GM19438 (cell line): Measurements from ENCODE around the gene CRELD2.

ENCODE experiments used
- ATAC-seq: cut with Tn5 transposase; IDR thresholded peaks from one replicate; pipeline ENCODE4 v1.9.1; 2021; ENCODE audit warnings: low read depth; ENCODE audit not compliant: unreplicated experiment

Gene CRELD2

DNA sequence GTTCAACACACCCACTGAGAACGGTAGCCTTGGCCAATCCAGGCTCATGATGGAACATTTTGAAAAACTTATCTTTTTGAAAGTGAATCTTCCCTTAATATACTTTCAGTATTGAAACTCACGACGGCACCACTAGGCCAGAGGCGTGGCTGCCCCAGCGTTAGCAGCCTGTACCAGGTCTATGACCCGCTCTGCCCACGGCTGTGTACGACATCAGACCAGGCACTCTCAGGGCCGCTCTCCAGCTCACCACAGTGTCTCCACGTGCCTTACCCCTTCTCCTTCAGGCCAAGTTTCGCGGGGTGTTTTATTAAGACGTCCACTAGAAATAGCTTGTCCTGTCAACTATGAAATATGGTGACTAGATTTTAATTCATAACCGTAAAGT is 31.4 kb upstream of the CRELD2 start:
- no peak for ATAC-seq

- ATAC-seq, result no peak
Measured at GRCh38 chr22:49887702-49888101, 30.7 kb upstream of the CRELD2 start.

DNA sequence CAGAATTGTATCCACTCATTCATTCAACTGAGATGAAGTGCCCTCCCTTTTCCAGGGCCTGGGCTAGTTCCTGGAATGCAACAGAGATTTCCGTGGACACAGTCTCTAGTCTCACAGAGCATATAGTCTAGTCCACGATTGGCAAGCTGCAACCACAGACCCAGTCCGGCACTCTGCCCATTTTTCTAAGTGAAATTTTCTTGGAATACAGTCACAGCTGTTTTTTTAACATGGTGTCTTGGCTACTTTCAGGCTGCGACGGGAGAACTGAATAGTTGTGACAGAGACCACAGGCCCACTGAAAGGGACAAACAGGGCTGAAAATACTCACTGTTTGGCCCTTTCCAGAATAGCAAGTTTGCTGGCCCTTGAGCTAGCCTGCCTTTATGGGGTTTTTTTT is 29.4 kb upstream of the CRELD2 start:
- no peak for ATAC-seq

DNA sequence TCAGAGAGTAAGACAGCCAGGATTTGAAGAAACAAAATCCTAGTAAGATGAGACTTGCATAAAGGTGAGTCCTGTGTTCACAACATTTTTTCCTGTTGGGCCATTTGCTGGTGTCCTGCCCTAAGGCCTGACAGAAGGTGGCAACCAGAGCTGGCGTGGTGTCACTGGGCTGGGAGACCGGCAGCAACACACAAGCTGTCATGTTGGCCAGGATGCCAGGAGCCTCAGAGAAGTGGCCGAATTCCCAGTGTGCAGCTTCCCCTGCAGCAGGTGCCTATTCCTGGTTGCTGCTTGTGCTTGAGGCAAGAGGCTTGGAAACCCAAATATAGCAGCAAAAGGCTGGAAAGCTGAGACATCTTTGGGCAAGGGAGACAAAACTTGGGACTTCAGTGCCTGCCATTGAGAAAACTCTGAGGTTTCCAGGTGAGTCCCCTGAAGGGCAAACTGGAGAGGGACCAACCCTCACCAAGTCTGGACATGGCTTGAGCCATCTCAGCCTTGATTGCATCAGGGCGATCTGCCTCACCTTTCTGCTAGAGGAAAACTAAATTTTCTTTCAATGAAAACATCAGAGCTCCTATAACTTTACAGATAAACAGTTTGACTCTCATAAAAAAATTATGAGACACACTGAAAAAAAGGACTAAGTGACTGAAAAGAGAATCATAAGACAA is 26.1 kb upstream of the CRELD2 start:
- no peak for ATAC-seq

DNA sequence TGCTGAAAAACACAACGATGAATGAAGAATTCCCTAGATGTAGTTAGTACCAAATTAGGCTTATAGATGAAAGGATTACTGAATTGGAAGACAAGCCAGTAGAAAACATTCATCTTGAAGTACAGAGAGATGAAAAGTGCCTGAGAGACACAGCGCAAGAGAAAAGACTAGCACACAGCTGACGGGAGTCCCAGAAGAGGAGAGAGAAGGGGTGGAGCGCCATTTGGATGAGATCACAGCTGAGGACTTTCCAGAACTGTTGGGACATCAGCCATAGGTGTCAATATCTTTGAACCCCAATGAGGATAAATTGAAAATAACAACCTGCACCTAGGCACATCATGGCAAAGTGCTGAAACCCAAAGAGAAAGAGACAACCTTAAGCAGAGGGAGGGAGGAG is 25.4 kb upstream of the CRELD2 start:
- no peak for ATAC-seq

- ATAC-seq, result no peak
Measured at GRCh38 chr22:49894322-49895054, 23.9 kb upstream of the CRELD2 start.

DNA sequence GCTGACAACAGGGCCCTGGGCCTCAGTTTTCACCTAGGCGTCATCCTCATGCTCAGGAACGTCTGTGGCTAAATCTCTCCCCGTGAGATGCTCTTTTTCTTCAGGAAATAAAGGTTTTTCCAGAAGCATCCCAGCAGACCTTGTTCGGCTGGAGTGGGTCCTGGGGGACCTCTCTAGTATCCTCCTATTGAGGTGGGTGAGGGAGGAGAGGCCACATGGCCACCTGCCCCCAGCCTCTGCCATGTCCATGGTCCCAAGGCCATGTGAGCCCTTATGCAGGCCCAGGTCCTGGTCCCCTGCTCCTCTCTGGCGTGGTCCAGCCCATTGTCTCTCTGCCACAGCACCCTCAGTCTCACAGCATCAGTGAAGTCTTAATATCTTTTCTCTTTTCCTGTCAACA is 22.2 kb upstream of the CRELD2 start:
- ATAC-seq, result no peak

DNA sequence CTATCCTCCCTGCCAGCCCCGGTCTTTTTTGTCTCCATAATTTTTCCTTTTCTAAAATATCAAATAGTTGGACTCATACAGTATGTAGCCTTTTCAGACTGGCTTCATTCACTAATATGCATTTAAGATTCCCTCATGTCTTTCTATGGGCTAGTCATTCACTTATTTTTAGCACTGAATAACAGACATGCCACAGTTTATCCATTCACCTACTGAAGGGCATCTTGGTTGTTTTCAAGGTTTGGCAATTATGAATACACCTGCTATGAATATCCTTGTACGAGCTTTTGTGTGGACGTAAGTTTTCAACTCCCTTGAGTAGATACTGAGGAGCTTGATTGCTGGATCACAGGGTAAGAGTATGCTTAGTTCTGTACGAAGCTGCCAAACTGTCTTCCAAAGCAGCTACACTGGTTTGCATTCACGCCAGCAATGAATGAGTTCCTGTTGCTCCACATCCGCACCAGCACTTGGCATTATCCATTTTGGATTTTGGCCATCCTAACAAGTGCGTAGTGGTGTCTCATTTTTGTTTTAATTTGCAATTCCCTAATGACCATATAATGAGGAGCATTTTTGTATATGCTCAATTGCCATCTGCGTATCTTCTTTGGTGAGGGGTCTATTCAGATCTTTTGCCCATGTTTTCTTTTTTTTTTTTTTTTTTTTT is 21.3 kb upstream of the CRELD2 start:
- ATAC-seq, result no peak

DNA sequence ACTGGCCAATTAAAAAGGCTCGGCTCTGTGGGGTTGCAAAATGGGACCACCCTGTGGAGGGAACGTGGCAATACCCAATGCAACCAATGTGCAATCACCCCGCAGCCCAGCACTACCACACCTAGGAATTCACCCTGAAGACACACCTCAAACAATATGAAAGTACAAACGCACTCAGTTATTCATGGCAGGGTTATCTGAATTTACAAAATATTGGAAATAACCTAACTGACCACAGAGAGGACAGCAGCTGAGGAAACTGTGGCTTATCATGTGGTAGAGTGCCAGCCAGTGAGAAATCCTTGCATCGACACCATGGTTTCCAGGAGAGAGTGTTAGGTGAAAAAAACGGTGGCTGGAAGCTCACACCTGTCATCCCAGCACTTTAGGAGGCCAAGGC is 18.9 kb upstream of the CRELD2 start:
- ATAC-seq, result no peak

DNA sequence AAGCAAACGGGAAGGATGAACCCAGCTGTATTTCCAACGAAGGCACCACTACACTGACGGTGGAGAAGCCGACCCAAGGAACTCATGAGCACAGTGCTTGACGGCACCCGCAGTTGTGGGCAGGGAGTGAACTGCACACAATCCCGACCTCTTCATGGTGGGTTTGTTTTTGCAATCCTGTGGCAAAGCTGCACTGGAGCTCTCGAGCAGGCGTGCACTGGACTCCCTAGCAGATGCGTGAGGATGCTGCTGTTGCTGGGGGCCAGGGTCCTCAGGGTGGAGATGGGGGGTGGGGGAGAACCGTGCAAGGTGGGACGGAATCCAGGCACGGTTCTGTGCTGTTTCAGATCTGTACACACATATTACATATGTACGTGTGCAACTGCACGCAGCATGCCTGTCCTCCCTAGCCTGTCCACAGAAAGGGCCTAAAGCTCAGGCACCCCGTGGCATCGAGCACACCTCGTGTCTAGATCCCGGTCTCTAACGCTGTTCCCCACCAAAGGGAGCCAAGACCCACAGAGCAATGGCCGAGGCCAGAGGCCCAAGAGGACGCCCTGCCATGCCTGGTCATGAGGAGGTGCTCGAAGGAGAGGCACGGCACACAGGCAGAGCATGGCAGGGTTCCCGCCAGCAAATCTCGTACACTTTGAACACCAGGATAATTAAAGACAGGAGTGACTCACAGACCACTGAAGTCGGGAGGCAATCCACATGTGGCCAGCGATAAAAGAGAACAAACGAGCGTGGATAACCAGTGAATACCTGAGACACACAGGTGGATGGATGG is 17.8 kb upstream of the CRELD2 start:
- no peak for ATAC-seq

DNA sequence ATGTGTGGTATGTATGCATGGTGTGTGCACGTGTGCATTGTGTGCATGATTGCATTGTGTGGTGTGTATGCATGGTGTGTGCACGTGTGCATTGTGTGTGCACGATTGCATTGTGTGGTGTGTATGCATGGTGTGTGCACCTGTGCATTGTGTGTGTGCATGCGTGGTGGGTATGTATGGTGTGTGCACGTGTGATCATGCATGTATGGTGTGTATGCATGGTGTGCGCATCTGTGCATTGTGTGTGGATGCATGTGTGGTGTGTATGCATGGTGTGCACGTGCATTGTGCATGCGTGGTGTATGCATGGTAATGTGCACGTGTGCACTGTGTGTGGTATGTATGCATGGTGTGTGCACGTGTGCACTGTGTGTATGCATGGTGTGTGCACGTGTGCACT is 17.0 kb upstream of the CRELD2 start:
- ATAC-seq, result no peak

DNA sequence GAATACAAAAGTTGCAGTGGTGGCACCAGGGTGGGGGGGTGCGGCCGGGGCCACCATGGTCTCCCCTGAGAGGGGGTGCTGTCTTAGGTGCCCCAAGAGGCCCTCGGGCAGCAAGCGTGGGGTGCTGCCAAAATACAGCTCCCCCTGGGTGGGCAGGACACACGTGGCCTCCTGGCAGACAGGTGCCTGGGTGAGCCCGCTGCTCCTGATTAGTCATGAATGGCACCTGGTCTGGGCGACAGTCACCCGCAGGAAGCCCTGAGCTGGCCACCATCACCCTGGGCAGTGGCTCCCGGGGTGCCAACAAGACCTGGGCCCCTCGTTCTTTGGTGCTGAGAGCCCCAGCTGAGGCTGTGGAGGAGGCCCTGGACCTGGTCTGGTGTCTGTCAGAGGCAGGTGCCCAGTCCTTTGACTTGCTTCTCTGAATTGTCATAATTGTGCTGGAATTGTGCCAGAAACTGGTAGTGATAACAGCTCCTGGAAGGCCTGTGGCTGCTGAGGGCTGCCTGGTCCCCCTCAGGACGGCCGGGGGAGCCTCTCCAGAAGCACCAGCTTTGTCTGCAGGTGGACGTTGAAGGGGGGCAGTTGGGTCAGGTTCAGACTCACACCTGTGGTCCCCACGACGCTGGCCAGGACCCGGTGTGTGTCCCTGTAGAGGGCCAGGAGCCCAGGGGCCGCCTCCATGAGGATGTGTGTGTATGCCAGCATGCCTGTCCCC is 15.0 kb upstream of the CRELD2 start:
- no peak for ATAC-seq

DNA sequence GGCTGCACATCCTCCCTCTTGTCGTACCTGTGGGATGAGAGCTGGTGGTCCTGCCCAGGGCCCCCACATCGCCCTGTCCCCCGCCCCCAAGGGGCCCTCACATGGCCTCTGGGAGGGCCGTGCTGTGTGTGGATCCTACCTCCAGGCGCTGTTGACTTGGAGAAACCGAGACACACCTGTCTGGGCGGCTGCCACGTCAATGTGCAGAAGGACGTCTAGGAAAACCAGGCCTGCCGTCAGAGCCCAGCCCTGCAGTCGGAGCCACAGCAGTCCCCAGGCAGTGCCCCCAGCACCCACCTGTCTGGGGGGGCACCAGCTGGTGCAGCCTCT is 14.4 kb upstream of the CRELD2 start:
- no peak for ATAC-seq

- no peak for ATAC-seq
Measured at GRCh38 chr22:49905465-49905864, 13.0 kb upstream of the CRELD2 start.

DNA sequence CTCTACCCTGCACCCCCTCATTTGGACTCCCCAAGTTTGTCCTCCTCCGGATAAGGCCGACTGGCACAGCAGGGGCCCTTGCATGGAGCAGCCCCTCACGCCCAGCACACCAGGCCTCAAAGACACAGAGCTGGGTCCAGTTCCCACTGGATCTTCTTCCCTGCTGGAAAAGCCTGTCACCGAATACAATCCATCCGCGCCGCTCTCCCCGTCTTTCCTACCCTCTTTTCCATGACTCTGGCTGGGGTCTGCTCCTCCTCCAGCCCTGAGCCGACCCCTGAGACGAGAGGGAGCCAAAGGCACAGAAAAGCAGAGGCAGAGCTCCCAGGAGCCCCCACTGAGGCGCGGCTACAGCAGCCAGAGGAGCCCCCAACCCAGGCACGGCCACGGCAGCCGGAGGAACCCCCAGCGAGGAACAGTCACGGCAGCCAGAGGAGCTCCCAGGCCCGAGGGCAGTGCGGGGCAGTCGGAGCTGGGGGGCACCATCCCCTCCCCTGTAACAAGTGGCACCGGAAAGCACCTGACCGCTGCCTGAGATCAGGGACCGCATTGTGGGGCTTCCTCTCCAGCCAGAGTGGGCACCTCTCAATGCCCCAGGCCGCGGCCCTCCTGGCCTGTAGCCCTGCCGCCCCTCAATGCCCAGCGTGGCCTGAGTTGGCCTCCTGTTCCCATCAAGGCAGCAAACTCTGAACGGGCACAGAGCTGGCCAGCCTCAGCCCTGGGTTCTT is 12.2 kb upstream of the CRELD2 start:
- no peak for ATAC-seq

GRCh38 chr22:49906799-49907290 is 11.6 kb upstream of the CRELD2 start:
- ATAC-seq, result no peak

- no peak for ATAC-seq
Measured at GRCh38 chr22:49907807-49908206, 10.6 kb upstream of the CRELD2 start.

DNA sequence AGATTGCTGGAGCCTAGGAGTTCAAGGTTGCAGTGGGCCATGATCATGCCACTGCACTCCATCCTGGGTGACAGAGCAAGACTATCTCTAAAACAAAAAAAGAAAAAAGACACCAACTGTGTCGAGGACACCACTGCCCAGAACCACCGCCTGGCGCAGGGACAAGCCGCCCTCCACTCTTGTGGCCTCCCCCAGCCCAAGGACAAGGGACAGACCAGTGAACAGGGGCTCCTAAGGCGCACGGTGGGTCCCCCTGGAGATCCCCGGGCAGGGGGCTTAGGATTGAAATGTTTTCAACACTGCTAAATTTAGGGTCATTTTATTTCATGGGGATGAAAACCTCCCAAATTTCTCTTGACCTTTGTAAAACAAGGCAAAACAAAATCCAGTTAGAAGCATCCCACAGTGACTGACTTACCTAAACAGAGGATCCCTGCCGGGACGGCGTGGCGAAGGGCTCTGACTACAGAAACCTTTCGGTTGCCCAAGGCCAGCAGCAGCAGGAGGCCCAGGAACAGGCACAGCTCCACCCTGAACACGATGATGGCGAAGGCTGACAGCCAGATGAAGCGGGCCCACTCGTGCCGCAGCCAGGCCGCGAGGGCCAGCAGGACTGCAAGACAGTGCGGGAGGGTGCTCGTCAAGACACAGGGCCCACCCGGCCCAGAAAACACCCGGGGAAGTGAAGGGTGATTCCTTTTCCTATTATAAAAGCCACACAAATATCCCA is 8.8 kb upstream of the CRELD2 start:
- ATAC-seq, result no peak
